PFSK-1 (cell line): ENCODE data around the gene FBLN2.

ENCODE experiments used
- FOXP2 ChIP-seq: optimal IDR thresholded peaks from 2 replicates; pipeline ENCODE3; 2011; ENCODE audit warnings: borderline replicate concordance, control low read depth, inconsistent platforms; ENCODE audit not compliant: insufficient read depth; ENCODE audit errors: extremely low read length, extremely low read depth
- POLR2AphosphoS5 ChIP-seq: IDR thresholded peaks from 2 replicates; pipeline ENCODE4 v1.6.1; 2012; ENCODE audit warnings: low read depth, mild to moderate bottlenecking, control low read depth, low read length, moderate library complexity
- SIN3A ChIP-seq: IDR thresholded peaks from 2 replicates; pipeline ENCODE4 v1.6.1; 2012; ENCODE audit warnings: mild to moderate bottlenecking, low read length, moderate library complexity, borderline replicate concordance; ENCODE audit not compliant: insufficient read depth
- TAF1 ChIP-seq: IDR thresholded peaks from 2 replicates; pipeline ENCODE4 v1.6.1; 2012; ENCODE audit warnings: low read length, control low read depth, borderline replicate concordance; ENCODE audit not compliant: insufficient read depth
- TF ChIP-seq, protein P1 (sequence below), 2 experiments: IDR thresholded peaks; 2 replicates each; pipeline versions ENCODE4 v1.6.1 to v1.8.0; 2011 to 2012; ENCODE audit warnings: low read depth in 2 of 2, low read length in 2 of 2, control low read depth in 1 of 2, inconsistent platforms in 1 of 2, mild to moderate bottlenecking in 1 of 2, moderate library complexity in 1 of 2; ENCODE audit not compliant: insufficient read depth in 1 of 2

DNA sequence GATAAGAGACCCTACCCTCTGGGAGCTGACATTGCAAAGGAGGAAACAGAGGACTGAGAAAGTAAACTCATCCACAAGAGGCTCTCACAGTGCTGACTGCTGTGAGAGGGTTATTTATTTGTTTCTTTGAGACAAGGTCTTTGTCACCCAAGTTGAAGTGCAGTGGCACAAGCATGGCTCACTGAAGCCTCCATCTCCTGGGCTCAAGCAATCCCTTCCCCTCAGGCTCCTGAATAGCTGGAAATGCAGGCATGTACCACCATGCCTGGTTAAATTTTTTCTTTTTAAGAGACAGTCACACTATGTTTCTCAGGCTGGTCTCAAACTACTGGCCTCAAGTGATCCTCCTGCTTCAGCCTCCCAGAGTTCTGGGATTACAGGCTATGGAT is 52.8 kb downstream of the FBLN2 start:
- TF ChIP-seq POLR2AphosphoS5 = no peak
- TF ChIP-seq SIN3A = no peak
- TF ChIP-seq, protein P1, sequence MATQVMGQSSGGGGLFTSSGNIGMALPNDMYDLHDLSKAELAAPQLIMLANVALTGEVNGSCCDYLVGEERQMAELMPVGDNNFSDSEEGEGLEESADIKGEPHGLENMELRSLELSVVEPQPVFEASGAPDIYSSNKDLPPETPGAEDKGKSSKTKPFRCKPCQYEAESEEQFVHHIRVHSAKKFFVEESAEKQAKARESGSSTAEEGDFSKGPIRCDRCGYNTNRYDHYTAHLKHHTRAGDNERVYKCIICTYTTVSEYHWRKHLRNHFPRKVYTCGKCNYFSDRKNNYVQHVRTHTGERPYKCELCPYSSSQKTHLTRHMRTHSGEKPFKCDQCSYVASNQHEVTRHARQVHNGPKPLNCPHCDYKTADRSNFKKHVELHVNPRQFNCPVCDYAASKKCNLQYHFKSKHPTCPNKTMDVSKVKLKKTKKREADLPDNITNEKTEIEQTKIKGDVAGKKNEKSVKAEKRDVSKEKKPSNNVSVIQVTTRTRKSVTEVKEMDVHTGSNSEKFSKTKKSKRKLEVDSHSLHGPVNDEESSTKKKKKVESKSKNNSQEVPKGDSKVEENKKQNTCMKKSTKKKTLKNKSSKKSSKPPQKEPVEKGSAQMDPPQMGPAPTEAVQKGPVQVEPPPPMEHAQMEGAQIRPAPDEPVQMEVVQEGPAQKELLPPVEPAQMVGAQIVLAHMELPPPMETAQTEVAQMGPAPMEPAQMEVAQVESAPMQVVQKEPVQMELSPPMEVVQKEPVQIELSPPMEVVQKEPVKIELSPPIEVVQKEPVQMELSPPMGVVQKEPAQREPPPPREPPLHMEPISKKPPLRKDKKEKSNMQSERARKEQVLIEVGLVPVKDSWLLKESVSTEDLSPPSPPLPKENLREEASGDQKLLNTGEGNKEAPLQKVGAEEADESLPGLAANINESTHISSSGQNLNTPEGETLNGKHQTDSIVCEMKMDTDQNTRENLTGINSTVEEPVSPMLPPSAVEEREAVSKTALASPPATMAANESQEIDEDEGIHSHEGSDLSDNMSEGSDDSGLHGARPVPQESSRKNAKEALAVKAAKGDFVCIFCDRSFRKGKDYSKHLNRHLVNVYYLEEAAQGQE (IDR thresholded peaks at IDR 0.05; ENCODE audit: insufficient read depth in 1 of 2, low read depth in 2 of 2, low read length in 2 of 2) = no peak
- TF ChIP-seq FOXP2 = no peak
- no peak for TF ChIP-seq TAF1
